ENCODE measurements around the gene P2RX2. TPM values are rescaled to one million over a fixed set of nuclear protein-coding genes. Genes with fewer than 3 reads are reported as not detected.

The P2RX2 gene
- polyA plus RNA-seq, 3 donors from 2014 or later, result not detected

- peaks cover 0 to 2% (median 0%) of the 10 kb centered on the region in 6 donors for H3K9me3 Mint-ChIP-seq
- peaks cover 4 to 6% of the 10 kb centered on the region in 2 donors for H3K4me1 Mint-ChIP-seq
- DNase-seq, result no peak
- H3K27me3 Mint-ChIP-seq (ENCODE audit: low read depth in 3 of 3), result peaks cover 5 to 8% (median 6%) of the 10 kb centered on the region in 3 donors
- peak overlapping the region in 1 of 6 donors; percentile 35 for H3K27ac Mint-ChIP-seq
- no peak overlapping the region for H3K4me3 Mint-ChIP-seq
- H3K36me3 Mint-ChIP-seq, result peaks cover 4 to 5% (median 4%) of the 10 kb centered on the region in 3 donors
Measured at GRCh38 chr12:132622437-132623071, 4.0 kb downstream of the P2RX2 start.

GRCh38 chr12:132623072-132623869, 4.7 kb downstream of the P2RX2 start:
- no peak for DNase-seq
- Mint-ChIP-seq H3K27me3 (ENCODE audit: low read depth in 3 of 3) (peaks cover 0 to 3% (median 0%) of the 10 kb centered on the region in 3 donors), H3K9me3 (peaks cover 0 to 2% (median 0%) of the 10 kb centered on the region in 6 donors), H3K27ac (no peak overlapping the region), H3K4me1 (peaks cover 0 to under 1% of the 10 kb centered on the region in 2 donors), H3K4me3 (no peak overlapping the region), H3K36me3 (peaks cover 0 to 4% (median 4%) of the 10 kb centered on the region in 3 donors)

- no peaks in the 10 kb centered on the region for H3K4me1 Mint-ChIP-seq
- H3K36me3 Mint-ChIP-seq, result peaks cover 0 to 8% (median 4%) of the 10 kb centered on the region in 3 donors
- no peak overlapping the region for H3K27ac Mint-ChIP-seq
- H3K9me3 Mint-ChIP-seq, result peaks cover 0 to 2% (median 0%) of the 10 kb centered on the region in 6 donors
- H3K27me3 Mint-ChIP-seq (ENCODE audit: low read depth in 3 of 3), result peaks cover 0 to 3% (median 0%) of the 10 kb centered on the region in 3 donors
- H3K4me3 Mint-ChIP-seq, result no peak overlapping the region
- no peak for DNase-seq
Measured at GRCh38 chr12:132624186-132624855, 5.7 kb downstream of the P2RX2 start.

DNA sequence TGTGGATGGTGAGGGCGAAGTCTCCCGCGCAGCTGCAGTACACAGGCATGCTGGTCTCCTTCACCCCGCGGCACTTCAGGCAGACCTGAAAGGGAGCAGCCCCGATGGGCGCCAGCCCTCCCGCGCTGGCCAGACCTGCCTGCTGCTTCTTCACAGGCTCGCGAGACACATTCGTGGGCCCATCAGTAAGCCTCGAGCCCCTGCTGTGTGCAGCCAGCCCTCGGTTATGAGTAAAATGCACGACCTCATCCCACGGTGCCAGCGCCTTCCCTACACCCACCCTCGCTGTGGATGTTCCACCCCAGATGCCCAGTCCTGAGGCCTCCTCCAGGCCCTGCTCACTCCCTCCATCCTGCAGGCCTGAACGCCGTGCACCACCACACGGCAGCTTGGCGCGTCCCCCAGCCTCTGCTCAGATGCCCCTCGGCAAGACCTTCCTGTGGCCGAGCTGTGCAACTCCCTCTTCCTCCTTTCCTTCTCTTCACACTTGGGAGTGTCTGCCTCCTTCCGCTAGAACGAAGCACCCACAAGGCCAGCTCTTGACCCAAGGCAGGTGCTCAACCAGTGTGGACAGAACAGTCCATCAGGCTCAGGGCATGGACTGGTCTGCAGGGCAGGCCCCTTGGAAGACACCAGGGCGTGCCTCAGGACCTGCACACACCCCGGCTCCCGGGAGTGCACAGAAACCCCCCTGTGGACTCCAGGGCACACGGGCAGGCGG, 6.5 kb downstream of the P2RX2 start:
- Mint-ChIP-seq H3K4me3 (no peak overlapping the region), H3K4me1 (no peaks in the 10 kb centered on the region), H3K27ac (peak overlapping the region in 1 of 6 donors; percentile 55), H3K36me3 (peaks cover 5 to 16% (median 12%) of the 10 kb centered on the region in 3 donors), H3K9me3 (peaks cover 0 to 2% (median 0%) of the 10 kb centered on the region in 6 donors), H3K27me3 (ENCODE audit: low read depth in 3 of 3) (peaks cover 0 to 3% (median 0%) of the 10 kb centered on the region in 3 donors)
- DNase-seq, result no peak

DNA sequence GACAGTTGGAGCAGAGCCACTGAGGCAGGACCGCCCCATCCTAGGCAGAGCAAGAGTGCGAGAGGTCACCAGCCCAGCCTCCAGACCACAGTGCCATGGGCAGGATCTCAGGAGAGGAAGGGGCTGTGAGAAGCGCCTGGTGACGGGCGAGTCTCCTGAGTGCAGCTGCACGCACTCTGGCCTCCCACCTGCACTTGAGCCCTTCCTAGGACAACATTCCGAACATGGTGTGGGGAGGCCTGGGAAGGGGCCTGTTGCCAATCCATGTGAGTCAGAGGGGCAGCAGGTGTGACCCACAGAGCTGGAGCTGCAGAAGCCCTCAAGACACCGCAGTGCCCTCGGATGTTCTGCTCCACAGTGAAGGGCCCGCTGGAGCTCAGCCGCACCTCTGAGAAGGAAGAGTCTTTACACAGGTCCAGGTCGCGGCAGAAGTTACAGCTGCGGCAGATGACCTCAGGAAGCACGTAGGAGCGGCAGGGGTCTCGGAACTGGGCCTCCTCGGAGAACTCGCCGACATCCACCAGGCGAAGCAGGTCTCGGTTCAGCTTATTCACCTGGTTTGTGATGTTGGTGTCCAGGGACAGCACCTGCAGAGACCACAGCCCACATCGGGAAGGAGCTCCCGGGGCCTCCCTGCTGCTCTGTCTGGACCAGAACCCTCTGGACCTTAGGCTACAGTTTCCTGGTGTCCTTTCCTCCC, 7.3 kb downstream of the P2RX2 start:
- Mint-ChIP-seq H3K36me3 (peaks cover 10 to 21% (median 15%) of the 10 kb centered on the region in 3 donors), H3K4me3 (no peak overlapping the region), H3K4me1 (no peaks in the 10 kb centered on the region), H3K9me3 (peaks cover 0 to 2% (median 0%) of the 10 kb centered on the region in 6 donors), H3K27ac (no peak overlapping the region), H3K27me3 (ENCODE audit: low read depth in 3 of 3) (peaks cover 0 to 1% (median 0%) of the 10 kb centered on the region in 3 donors)
- DNase-seq, result no peak

DNA sequence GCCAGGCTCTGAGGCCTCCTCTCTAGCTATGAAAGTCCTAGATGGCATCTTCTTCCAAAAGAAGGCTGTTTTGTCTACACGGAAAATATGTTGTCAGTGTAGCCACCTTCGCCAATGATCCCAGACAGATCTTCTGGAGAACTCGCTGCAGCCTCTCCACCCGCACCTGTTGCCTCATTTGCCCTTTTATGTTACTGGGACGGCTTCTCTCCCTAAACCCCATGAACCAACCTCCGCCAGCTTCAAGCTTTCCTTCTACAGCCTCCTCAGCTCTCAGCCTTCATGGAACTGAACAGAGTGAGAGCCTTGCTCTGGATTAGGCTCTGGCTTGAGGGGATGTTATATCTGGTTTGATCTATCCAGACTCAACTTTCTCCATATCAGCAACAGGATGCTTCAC, 10.8 kb downstream of the P2RX2 start:
- H3K27ac Mint-ChIP-seq, result peak overlapping the region in 1 of 6 donors; percentile 28
- peaks cover 0 to 1% (median 0%) of the 10 kb centered on the region in 3 donors for H3K27me3 Mint-ChIP-seq (ENCODE audit: low read depth in 3 of 3)
- no peak overlapping the region for H3K4me3 Mint-ChIP-seq
- no peak for DNase-seq
- peaks cover 0 to 2% (median 0%) of the 10 kb centered on the region in 6 donors for H3K9me3 Mint-ChIP-seq
- no peaks in the 10 kb centered on the region for H3K4me1 Mint-ChIP-seq
- H3K36me3 Mint-ChIP-seq, result peaks cover 14 to 33% (median 18%) of the 10 kb centered on the region in 3 donors

DNA sequence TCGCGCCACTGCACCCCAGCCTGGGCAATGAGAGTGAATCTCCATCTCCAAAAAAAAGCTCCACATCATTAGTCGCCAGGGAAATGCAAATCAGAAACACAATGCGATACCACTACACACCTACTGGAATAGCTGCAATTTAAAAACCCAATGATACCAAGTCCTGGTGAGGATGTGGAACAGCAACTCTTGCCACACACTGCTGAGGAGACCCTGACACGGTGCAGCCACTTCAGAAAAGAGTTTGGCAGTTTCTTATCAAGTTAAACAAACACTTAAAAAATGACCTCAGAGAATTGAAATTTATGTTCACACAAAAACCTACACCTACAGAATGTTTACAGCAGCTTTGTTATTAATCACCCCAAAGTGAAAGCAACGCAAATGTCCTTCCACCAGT, 12.1 kb downstream of the P2RX2 start:
- Mint-ChIP-seq H3K4me3 (no peak overlapping the region), H3K27me3 (ENCODE audit: low read depth in 3 of 3) (peaks cover 0 to 4% (median 3%) of the 10 kb centered on the region in 3 donors), H3K27ac (no peak overlapping the region), H3K9me3 (no peaks in the 10 kb centered on the region), H3K36me3 (peaks cover 20 to 41% (median 24%) of the 10 kb centered on the region in 3 donors), H3K4me1 (no peaks in the 10 kb centered on the region)
- DNase-seq, result no peak

DNA sequence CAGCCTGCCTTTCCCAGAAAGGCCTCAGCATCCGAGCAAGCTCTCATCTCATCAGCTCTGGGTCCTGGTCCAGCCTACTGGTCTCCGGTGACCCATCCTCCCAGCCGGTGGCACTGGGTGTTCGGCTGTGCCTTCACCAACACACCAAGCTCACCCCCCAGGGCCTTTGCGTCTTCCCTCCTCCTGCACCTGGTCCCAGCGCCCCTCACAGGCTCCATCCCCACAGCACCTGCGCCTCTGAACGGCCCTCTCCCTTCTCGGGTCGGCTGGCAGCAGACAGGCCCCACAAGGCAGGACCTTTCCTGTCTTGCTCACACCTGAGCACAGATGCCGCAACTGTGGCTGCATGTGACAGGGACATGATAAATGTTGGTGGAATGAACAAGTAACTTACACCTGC, 13.1 kb downstream of the P2RX2 start:
- no peak overlapping the region for H3K27ac Mint-ChIP-seq

GRCh38 chr12:132632521-132633228, 14.1 kb downstream of the P2RX2 start:
- H3K27me3 Mint-ChIP-seq (ENCODE audit: low read depth in 3 of 3), result peaks cover 0 to 4% (median 3%) of the 10 kb centered on the region in 3 donors
- no peak overlapping the region for H3K4me3 Mint-ChIP-seq
- no peak for DNase-seq
- H3K27ac Mint-ChIP-seq, result no peak overlapping the region
- no peaks in the 10 kb centered on the region for H3K4me1 Mint-ChIP-seq
- peaks cover 20 to 47% (median 30%) of the 10 kb centered on the region in 3 donors for H3K36me3 Mint-ChIP-seq
- no peaks in the 10 kb centered on the region for H3K9me3 Mint-ChIP-seq

More for the DNA sequence above, 13.1 kb downstream of the P2RX2 start:
- H3K9me3 Mint-ChIP-seq, result no peaks in the 10 kb centered on the region
- no peaks in the 10 kb centered on the region for H3K4me1 Mint-ChIP-seq
- DNase-seq, result no peak
- peaks cover 0 to 4% (median 3%) of the 10 kb centered on the region in 3 donors for H3K27me3 Mint-ChIP-seq (ENCODE audit: low read depth in 3 of 3)
- no peak overlapping the region for H3K4me3 Mint-ChIP-seq
- peaks cover 20 to 46% (median 24%) of the 10 kb centered on the region in 3 donors for H3K36me3 Mint-ChIP-seq

- no peak for DNase-seq
- Mint-ChIP-seq H3K9me3 (no peaks in the 10 kb centered on the region), H3K36me3 (peaks cover 20 to 54% (median 34%) of the 10 kb centered on the region in 3 donors), H3K4me1 (peaks cover 0 to 1% of the 10 kb centered on the region in 2 donors), H3K27ac (no peak overlapping the region), H3K27me3 (ENCODE audit: low read depth in 3 of 3) (peaks cover 0 to 4% (median 3%) of the 10 kb centered on the region in 3 donors), H3K4me3 (no peak overlapping the region)
Measured at GRCh38 chr12:132633398-132633797, 14.8 kb downstream of the P2RX2 start.

GRCh38 chr12:132633901-132634300, 15.3 kb downstream of the P2RX2 start:
- peaks cover 0 to 1% of the 10 kb centered on the region in 2 donors for H3K4me1 Mint-ChIP-seq
- no peak overlapping the region for H3K27ac Mint-ChIP-seq
- peaks cover 0 to 4% (median 3%) of the 10 kb centered on the region in 3 donors for H3K27me3 Mint-ChIP-seq (ENCODE audit: low read depth in 3 of 3)
- no peak for DNase-seq
- H3K9me3 Mint-ChIP-seq, result no peaks in the 10 kb centered on the region
- H3K36me3 Mint-ChIP-seq, result peaks cover 20 to 53% (median 34%) of the 10 kb centered on the region in 3 donors
- H3K4me3 Mint-ChIP-seq, result no peak overlapping the region

GRCh38 chr12:132634411-132634990, 15.9 kb downstream of the P2RX2 start:
- H3K4me3 Mint-ChIP-seq, result no peak overlapping the region
- H3K9me3 Mint-ChIP-seq, result no peaks in the 10 kb centered on the region
- H3K36me3 Mint-ChIP-seq, result peaks cover 23 to 55% (median 32%) of the 10 kb centered on the region in 3 donors
- no peak overlapping the region for H3K27ac Mint-ChIP-seq
- peaks cover 0 to 1% of the 10 kb centered on the region in 2 donors for H3K4me1 Mint-ChIP-seq
- no peak for DNase-seq
- peaks cover 0 to 4% (median 3%) of the 10 kb centered on the region in 3 donors for H3K27me3 Mint-ChIP-seq (ENCODE audit: low read depth in 3 of 3)
